Pulmonary artery endothelial cell (primary cell): ENCODE measurements around the gene PRPF31. TPM values are rescaled to one million over a fixed set of nuclear protein-coding genes. Genes with fewer than 3 reads are reported as not detected.
"Not testable (repeated sequence)": the region's sequence is repeated elsewhere in the genome, so short reads cannot be mapped to it uniquely, and the experiment has no call there.

Source experiments
- DNase-seq: peaks from one replicate; pipeline ENCODE4 v3.0.0-alpha.2; 2011; ENCODE audit warnings: low read depth, low spot score
- total RNA-seq: library from RNA; depleted of rRNA; stranded (reverse); fragments of >200 nt; gene quantifications from 2 replicates; pipeline ENCODE4 v1.2.3, GENCODE V29; 2014

Gene PRPF31
- total RNA-seq, 1 donor from 2014 or later, result 81.6 TPM

GRCh38 chr19:54162241-54162805, 46.8 kb downstream of the PRPF31 start:
- DNase-seq, result no peak

DNA sequence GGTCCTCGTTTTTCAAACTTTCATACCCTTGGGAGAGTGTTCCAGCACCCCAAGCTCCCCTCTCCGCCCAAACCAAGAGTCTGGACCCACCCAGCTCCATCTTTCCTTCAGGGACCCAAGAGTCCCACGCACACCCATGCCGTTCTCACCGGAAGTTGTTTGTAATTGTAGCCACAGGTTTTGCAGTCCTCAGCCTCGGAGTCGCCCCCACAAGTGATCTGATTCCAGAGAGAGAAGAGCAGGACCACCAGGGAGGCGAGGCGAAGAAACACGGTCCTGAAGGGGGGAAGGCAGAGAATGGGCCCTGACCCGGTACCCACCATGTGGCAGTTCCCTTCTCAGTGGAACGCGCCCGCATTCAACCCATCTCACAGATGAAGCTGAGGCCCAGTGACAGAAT, 47.3 kb downstream of the PRPF31 start:
- no peak for DNase-seq

GRCh38 chr19:54164369-54165068, 49.0 kb downstream of the PRPF31 start:
- DNase-seq, result peak; percentile 47

GRCh38 chr19:54165222-54165621, 49.7 kb downstream of the PRPF31 start:
- no peak for DNase-seq

DNA sequence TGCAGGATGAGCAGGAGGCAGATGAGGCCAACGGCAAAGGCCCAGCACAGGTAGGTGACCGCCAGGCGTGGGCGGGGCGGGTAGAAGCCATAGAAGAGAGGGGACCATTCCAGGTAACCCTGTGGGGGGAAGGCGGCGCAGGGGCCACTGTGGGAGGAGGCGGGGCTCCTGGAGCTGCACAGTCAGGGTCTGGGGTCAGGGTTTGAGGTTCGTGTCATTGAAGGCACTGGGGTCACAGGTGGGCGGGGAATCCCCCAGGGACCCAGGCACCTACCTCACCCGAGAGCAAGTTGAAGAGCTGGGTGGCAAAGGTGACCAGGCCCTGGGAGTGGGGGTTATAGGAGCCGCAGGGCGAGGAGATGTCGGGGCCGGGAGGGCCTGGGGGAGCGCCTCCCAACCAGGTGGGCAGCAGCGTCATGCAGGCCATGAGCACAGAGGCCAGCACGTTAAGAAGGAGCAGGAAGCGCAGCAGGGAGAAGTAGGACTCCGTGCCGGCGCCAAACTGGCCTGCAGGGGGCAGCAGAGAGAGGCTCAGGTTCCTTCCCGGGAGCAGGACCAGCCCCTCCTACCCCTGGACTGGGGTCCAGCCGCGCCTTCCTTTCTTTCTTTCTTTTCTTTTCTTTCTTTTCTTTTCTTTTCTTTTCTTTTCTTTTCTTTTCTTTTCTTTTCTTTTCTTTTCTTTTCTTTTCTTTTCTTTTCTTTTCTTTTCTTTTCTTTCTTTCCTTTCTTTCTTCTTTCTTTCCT, 52.8 kb downstream of the PRPF31 start:
- no peak for DNase-seq

- DNase-seq, result no peak
Measured at GRCh38 chr19:54169149-54169740, 53.7 kb downstream of the PRPF31 start.

GRCh38 chr19:54171736-54172431, 56.3 kb downstream of the PRPF31 start:
- DNase-seq, result not testable (repeated sequence)

GRCh38 chr19:54172471-54173358, 57.2 kb downstream of the PRPF31 start, which contains the start of gene TMC4:
TSS of gene TMC4 (minus strand) at chr19:54173160. CDS start at chr19:54173117, 43 bp downstream.
- no peak for DNase-seq

DNA sequence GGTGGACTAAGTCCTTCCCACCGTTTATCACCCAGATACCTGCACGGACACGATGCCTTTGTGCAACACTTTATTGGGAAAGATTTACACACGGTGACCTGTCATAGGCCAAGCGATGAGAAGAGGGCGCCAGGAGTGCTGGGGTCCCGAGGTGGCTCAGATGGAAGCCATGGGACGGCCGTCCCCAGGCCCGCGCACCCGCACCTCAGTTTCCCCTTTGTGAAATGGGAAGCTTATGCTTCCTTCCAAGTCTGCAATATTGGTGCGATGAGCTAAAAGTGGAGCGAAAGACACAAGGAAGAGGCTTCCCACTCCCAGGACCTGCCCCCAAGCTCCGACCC, 57.8 kb downstream of the PRPF31 start:
- DNase-seq, result no peak

- DNase-seq, result no peak
Measured at GRCh38 chr19:54173951-54174834, 58.6 kb downstream of the PRPF31 start.

GRCh38 chr19:54178581-54179261, 63.2 kb downstream of the PRPF31 start:
- no peak for DNase-seq

GRCh38 chr19:54179262-54179852, 63.8 kb downstream of the PRPF31 start:
- DNase-seq, result no peak

GRCh38 chr19:54179921-54180461, 64.4 kb downstream of the PRPF31 start:
- no peak for DNase-seq

DNA sequence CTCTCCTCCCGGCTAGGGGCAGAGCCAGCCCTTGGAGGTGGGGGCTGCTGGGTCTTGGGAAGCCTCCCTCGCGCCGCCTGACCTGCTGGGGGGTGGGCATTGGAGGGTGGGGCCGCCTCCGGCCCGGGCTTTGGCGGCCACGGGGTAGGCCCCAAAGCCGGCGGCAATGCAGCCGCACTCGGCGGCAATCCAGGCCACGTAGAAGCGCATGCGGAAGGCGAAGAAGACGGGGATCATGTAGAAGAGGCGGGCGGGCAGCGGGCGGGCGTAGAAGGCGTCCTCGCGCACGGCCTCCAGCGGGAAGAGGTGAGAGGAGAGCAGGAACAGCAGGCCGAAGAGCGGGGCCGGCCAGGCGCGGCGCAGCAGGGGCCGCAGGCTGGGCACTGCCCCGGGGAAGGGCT, 65.1 kb downstream of the PRPF31 start:
- DNase-seq, result no peak
